ENCODE results near the gene NEK6.

GRCh38 chr9:124218987-124219461 lies 38.7 kb upstream of the NEK6 start:
- TF ChIP-seq POLR2A (IDR thresholded peaks at IDR 0.05) (no peak), CTCF (IDR thresholded peaks at IDR 0.05) (no peak)

Data from esophagus squamous epithelium (tissue), 4 donors.